IPS DF 19.7 (cell line): Measurements from ENCODE around the gene TMCC3.
"Not testable (repeated sequence)": the region's sequence is repeated elsewhere in the genome, so short reads cannot be mapped to it uniquely, and the experiment has no call there.

Experiments used
- DNase-seq: peaks from one replicate; pipeline ENCODE4 v3.0.0-alpha.2; 2013; ENCODE audit warnings: low read depth, low spot score

TMCC3 gene

DNA sequence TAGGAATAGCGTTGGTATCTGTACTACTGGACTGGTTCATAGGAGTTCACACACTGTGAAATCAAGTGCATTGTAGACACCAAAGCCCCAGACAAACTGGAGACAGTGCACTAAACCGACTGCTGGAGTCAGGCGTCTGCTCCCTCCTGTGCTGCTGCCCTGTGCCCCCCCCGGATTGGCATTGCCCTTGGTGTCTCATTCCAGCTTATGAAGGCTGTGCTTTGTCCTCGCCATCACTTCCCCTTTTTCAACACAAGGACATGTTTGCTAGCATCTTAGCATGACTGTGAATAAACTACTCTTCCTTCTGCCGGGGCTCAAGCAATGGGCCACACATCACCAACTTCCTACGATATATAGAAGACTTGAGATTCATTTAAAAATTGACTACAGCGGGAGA, 84.0 kb downstream of the TMCC3 start:
- DNase-seq = no peak

DNA sequence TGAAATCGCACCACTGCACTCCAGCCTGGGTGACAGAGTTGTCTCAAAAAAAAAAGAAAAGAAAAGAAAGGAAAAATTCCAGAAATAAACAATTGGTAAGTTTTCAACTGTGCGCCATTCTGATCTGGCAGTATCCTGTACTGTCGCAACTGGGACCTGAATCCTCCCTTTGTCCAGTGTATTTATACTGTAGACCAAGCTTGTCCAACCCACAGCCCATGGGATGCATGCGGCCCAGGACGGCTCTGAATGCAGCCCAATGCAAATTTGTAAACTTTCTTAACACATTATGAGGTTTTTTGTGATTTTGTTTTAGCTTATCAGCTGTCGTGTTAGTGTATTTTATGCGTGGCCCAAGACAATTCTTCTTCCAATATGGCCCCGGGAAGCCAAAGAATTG, 84.7 kb downstream of the TMCC3 start:
- DNase-seq = no peak

DNA sequence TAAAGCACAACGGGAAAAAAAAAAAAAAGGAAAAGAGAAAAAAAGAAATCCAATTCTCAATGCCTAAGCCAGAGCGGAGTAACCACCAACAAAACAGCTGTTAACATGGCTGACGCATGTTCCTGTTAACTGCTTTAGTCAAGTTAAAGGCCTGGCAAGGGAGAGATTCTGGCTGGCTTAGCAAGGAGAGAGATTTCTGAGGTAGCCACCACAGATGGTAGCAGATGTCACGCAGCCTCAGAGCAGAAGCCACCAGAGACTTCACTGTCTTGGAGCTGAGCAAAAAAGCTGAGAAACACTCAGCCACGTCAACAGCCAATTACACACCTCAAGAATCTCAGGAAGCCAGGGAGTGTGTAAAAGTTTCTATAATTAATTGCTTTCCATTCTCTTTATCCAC, 87.1 kb downstream of the TMCC3 start:
- no peak for DNase-seq

DNA sequence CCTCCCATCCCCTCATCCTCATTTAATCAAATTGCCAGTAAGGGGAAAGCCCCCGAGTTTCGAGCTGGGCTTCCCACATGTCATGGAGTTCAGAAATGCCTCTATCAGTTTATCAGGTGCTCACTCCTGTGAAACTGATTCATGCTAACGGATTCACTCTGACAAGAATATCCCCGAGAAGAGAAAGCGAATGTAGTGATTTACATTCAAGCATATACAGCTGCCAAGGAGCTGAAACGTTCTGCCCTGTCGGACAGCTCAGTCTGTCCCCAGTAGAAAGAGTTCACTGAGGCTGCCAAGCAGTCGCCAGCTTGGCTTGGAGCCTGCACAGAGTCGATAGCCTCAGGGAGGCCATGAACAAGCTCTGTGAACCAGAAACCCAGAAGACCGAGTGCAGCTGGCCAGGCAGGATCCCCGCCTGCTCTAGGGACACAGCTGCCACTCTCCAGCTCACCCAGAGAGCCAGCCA, 88.4 kb downstream of the TMCC3 start:
- no peak for DNase-seq

DNA sequence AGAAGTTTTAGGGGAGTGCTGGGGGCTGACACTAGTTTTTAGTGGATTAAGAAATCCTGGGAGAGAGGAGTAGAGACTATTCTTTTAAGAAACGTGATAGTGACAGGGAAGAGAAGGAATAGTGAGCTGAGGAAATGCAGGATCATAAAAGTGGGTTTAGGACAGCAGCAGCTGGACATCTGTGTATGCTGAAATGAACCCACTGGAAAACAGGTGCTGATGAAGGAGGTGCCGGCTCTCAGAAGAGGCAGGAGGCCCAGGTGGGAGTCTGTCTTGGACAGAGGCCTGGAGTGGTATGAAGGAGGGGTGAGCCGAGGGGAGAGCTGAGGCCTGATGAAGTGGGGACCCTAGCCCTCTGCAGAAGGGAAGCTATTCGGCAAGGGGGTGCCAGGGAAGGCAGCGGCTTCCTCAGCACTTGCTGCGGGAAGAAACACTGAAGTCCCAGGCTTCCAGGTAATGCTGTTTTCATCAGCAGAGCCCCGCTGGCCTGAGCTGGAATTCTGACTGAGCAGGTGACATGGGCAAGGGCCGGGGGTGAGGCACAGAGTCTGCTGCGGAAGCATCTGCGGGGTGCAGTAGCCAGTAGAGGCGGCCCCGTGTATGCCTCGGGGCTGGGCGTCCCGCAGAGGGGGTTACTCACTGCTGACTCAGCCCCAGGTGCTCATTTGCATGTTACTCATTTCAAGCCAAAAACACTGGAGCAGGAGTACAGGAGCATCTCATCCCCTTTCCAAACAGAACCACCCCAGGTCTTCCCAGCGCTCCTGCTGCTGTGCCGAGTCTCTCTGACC, 89.7 kb downstream of the TMCC3 start:
- peak; percentile 47 for DNase-seq

DNA sequence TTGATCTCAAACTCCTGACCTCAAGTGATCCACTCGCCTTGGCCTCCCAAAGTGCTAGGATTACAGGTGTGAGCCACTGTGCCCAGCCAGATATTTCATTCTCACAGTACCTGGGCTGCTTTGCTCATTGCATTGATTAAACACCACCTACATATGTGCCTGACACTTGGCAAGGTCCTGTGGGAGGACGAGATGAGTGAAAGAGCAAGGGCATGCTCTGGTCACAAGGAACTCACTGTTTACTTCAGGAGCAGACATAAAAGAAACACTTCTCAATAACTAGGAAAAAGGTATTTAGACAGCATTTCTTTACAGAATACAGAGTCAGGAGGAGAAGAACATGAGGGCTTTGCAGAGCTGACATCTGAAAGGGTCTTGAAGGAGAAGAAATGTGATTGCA, 91.7 kb downstream of the TMCC3 start:
- DNase-seq = no peak

DNA sequence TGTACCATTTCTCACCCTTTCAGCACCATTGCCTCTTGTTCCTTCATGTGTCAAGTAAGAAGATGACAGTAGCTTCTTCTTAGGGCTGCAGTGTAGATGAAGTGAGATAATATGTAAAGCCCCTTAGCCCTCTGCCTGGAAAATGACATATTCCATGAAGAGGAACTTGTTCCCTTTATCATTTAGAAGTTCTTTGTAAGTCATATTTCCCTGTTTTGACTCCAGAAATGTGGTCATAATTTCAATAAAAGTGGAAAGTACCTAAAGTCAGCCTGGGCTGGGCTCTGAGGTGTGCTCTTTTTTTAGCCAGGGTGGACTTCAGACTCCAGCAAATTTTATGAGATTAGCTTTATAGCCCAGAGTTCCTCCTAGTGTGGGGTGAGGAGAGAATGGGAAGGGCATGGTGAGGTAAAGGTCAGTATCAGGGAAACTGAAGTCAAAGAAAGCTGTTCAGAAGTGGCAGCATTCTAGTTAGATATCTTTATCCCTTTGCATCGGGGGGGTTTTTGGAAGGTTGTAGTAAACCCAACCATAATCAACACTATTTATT, 92.5 kb downstream of the TMCC3 start:
- DNase-seq = no peak

DNA sequence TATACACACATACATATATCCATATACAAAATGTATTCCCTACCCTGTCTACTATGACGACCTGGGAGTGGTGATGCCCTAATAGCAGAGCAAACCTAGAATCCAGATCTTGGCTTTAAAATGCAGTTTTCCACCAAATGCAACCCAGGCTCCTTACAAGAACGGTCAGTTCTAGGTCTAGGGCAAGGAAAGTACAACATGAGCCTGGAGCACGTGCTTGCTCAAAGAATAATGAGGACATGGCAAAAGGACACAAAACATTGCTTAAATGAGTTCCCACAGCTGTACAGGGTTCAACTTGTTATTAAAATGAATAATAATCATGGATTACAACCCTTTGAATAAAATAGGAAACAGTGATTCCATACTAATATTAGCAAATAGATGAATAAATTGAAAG, 94.7 kb downstream of the TMCC3 start:
- no peak for DNase-seq

DNA sequence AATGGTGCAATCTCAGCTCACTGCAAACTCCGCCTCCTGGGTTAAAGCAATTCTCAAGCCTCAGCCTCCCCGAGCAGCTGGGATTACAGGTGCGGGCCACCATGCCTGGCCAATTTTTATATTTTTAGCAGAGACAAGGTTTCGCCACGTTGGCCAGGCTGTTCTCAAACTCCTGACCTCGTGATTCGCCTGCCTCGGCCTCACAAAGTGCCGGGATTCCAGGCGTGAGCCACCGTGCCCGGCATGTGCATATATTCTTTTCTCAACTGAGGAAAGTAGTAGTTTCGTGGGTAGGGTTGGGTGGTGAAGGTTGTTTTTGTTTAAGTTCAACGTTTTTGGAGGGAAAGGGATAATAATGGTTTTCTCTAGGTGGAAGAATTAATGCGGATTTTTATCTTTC, 96.5 kb downstream of the TMCC3 start:
- DNase-seq = no peak

DNA sequence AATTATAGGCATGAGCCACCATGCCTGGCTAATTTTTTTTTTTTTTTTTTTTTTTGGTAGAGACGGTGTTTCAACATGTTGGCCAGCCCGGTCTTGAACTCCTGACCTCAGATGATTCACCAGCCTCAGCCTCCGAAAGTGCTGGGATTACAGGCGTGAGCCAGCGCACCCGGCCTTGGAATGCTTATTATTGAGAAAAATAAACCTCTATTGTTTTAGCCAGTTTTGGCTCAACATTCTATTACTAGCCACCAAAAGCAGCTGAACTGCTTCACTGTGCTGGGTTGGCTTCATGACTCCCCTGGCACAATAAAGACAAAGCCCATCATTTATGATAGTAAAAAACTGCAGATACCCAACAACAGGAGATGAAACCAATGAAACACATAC, 97.2 kb downstream of the TMCC3 start:
- DNase-seq = no peak

DNA sequence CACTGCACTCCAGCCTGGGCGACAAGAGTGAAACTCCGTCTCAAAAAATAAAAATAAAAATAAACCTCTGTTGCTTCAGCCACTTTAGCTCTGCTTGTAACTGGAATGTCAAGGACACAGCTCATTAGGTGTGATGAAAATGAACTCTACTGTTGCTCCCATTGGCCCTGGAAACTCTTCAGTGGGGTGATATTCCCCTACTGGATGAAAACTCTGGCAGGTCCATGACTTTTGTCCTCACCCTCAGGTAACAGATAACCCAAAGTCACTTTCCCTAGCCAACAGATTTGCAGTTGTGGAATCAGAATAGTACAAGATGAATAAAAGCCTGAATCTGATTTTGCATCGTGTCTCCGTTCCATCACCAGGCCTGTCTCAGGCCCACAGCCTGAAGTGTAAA, 98.5 kb downstream of the TMCC3 start:
- no peak for DNase-seq

DNA sequence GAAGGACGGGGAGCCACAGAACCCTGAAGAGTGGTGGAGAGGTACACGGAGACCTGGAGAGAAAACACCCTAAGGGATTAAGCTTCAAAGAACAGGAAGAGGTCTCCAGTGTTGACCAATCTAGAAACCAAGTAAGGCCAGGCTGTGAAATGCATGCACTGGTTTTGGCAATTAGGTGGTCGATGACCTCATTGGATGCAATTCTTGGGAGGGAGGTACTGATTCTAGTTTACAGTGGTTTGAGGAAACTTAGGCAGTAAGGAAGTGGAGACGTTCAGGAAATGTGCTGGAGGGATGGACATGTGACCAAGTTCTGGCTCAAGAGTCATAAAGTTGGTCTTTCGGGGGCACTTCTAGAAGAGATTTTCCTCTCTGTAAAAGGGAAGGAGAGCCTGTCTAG, 99.4 kb downstream of the TMCC3 start:
- no peak for DNase-seq

DNA sequence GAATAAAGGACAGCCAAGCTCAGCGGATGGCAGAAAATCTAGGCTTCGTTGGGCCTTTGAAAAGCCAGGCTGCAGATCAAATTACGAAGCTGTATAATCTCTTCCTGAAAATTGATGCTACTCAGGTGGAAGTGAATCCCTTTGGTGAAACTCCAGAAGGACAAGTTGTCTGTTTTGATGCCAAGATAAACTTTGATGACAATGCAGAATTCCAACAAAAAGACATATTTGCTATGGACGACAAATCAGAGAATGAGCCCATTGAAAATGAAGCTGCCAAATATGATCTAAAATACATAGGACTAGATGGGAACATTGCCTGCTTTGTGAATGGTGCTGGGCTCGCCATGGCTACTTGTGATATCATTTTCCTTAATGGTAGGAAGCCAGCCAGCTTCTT, 101.5 kb downstream of the TMCC3 start:
- not testable (repeated sequence) for DNase-seq

DNA sequence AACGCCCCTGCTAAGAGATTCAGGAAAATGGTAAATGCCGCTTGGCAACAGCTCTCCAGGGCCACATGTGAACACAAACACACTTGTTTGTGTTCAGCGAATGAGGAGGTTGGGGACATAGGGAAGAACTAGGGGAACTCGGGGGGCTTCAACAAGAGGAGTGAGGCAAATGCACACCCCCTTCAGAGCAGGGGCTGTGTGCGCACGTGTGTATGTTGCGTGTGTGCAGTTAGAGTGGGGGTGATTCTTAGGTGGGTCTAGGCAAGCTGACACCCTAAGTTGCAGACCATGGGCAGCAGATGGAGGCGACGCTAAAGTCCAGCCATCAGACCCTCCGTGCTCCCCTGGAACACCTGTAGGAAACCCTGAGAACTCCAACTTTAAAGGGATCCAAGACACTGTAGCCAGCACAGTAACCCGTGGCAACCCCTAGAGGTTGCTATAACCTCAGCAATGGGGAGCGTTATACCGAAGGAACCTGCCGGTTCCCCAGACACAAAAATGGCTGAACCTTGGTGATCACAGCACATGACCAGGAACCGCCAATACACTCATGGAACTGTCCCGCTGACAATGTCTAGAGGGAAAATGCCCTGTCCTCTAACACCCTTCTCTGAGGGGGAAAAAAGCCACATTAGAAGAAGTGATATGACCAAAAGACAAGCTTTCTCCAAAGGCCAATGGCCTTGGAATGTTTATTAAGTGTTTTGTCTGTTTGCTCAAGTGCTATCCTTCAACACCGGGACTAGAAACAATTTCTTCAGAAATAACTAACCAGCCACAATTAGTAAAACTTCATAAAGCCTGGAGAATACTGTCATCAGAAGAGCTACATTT, 104.2 kb downstream of the TMCC3 start:
- DNase-seq = peak; percentile 57

DNA sequence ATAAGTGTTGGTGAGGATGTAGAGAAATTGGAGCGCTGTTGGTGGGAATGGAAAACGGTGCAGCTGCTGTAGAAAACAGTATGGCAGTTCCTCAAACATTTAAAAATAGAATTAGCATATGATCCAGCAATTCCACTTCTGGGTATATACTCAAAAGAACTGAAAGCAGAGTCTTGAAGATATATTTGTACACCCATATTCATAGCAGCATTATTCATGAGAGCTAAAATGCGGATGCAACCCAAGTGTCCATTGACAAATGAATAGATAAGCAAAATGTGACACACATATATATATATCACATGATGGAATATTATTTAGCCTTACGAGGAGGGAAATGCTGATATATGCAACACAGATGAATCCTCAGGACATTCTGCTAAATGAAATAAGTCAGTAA, 106.0 kb downstream of the TMCC3 start:
- DNase-seq = no peak

DNA sequence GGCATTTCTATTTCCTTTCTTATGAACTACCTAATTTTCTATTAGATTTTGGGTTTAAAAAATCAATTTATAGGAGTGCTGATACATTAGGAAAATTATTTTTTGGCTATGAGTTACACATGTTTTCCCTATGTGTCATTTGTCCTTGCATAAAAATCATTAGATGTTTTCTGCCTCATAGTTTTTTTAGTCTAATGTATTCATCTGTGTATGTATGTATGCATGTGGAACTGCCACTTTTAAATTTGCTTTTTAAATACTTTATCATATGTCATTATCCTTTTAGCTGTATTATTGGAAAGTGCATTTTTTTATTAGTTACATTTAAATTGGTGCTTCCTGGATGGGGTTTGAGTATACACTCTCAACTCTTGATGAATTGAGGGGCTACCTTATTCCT, 112.0 kb downstream of the TMCC3 start:
- no peak for DNase-seq

DNA sequence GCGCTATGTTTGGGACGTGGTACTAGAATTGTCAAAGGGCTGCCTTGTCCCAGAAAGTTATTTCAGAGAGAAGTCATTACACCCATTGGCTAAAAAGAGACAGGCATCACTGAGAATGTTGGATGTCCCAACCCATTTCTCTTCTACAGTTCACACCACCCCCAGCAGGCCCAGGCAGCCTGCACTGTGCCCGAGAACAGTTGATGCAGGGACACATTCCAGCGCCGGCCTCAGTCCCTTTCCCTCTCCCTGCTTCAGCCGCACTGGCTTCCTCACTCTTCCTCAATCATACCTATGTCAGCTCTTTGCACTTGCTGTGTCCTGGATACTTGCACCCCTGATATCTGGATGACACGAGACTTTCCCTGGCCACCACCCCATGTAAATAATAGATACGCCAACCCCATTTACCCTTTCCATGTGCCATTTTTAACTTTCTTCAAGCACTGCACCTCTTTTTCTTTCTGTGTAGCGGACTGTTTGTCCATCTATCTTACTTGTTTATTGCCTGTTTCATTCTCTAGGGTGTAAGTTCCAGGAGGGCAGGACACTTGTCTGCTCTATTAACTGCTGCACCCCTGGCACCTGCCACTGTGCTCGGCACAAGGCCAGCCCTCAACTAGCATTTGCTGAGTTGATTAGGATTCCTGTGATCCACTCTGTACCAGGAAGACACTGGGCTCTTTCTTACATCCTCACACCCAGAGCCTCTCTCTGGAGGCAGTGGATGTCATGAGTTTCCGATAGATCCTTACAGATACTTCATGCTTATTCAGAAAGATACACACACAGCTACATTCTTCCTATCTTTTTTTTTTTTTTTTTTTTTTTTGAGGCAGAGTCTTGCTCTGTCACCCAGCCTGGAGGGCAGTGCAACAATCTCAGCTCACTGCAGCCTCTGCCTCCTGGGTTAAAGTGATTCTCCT, 114.1 kb downstream of the TMCC3 start:
- DNase-seq = no peak

DNA sequence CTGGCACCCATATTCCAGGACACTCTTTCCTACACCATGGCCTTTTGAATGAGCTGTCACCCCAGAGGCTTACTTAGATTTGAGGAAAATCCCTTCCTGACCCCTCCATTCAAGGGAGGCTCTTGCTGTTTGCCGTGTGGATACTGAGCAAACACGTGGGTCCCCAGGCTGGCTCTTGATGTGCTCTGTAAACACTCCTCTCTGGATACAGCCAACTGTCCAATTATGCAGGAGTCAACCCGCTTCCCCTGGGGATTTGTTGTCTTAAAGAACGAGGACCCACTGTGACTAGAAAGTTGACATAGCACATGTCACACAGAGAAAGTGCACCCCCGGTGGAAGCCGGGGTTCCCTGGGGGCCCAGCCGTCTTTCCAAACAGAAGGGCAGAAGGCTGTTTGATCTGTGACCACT, 114.8 kb downstream of the TMCC3 start:
- DNase-seq = no peak

DNA sequence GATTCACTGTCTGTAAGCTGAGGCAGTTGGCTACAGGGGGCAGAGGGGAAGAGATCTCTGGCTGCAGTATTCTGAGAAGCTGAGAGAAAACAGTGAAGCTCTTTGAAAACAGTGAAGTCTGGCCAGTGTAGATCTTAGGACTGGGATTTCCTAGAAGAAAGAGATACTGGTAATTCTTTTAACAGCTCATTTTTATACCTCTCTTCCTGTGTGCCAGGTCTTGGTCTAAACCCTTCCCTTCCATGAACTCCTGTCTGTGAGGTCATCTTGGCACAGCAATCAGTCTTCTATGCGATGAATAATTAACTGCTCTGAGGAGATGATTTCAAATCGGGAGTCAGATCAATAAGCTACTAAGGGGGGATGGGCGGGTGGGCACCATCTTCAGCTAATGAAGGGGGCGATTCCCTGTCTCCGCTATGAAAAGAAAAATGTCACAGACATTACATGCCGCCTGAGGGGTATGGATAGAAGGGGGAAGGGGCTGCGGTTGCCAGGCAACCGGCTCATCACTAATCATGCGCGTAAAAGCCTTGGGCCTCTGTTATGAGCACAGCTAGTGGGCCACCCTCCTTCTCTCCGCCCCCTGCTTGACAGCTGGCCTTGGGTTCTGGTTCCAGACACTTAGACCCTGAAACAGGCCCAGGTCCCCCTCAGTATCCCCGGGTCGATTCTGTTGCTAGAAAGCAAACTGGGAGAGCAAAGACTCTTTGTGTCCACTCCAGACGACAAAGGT, 115.4 kb downstream of the TMCC3 start:
- no peak for DNase-seq

DNA sequence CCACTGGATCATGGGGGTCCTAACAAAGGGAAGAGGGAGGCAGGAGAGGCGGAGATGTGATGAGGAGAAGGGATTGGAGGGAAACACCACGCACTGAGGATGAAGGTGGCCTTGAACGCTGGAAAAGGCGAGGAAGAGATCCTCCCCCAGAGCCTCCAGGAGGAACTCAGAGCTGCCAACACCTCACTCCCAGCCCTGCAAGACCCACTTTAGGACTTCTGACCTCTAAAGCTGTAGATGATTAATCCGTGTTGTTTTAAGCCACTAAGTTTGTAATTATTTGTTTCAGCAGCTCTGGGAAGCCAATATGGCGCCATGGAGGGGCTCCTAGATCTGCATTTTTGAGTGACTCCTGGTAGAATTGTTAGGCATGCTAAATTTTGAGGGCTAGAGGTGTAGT, 116.1 kb downstream of the TMCC3 start:
- DNase-seq = no peak
